ENCODE data around the gene DCP1A.

DNA sequence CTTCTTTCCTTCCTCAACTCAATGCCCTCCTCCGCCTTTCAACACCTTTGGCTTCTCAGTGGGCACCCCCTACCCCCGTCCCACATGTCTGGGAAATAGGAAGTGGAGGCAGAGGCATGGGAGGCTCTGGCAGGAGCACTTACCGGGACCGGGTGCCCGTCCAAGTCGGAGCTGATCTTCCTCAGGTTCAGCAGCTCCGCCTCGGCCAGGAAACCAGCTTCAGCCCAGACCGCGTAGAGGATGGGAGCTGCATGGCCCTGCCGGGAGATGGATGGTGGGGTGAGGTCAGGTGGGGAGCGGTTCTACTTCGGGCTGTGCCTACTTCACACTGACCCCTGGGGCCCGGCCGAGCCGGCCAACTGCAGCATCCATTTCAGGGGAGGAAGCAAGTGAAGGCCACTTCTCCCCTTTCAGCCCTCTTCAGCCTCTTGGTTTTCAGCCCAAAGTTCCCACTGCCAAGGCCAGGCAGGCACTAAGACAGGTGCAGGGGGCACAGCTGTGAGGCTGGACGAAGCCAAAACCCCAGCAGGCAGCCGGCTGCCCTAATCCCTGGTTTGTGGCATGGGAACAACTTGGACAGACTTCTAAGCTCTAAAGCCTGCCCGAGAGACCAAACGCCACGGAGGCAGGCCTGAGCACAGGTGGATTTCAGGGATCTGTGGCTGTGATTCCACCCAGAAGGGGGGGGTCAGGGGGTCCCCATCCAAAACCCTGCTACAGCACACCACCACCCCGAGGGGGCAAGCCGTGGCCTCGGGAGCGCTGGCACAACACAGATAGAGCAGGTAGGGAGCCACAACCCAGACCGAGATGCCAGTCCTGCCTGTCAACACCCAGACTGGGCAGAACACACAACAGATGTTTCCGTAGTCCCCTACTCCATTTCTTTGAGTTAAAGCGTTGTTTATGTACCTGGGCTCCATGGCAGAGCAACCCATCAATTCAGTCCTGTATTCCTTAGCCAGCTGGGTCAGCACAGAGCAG lies 106.1 kb downstream of the DCP1A start:
- TF ChIP-seq, protein P1, sequence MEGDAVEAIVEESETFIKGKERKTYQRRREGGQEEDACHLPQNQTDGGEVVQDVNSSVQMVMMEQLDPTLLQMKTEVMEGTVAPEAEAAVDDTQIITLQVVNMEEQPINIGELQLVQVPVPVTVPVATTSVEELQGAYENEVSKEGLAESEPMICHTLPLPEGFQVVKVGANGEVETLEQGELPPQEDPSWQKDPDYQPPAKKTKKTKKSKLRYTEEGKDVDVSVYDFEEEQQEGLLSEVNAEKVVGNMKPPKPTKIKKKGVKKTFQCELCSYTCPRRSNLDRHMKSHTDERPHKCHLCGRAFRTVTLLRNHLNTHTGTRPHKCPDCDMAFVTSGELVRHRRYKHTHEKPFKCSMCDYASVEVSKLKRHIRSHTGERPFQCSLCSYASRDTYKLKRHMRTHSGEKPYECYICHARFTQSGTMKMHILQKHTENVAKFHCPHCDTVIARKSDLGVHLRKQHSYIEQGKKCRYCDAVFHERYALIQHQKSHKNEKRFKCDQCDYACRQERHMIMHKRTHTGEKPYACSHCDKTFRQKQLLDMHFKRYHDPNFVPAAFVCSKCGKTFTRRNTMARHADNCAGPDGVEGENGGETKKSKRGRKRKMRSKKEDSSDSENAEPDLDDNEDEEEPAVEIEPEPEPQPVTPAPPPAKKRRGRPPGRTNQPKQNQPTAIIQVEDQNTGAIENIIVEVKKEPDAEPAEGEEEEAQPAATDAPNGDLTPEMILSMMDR (conservative IDR thresholded peaks at IDR 0.05): no peak
- no peak for TF ChIP-seq EZH2 (IDR thresholded peaks at IDR 0.05; ENCODE audit: low read depth)

All from PC-9 (cell line).